K562 (cell line): ENCODE data around the gene MGA. TPM values are rescaled to one million over a fixed set of nuclear protein-coding genes. Genes with fewer than 3 reads are reported as not detected.

Experiments used
- ARID1B ChIP-seq: fragments of 450-650 bp; IDR thresholded peaks from 2 replicates; pipeline ENCODE4 v1.6.1; 2016; ENCODE audit warnings: antibody characterized with exemption, mild to moderate bottlenecking, inconsistent platforms
- CHD4 ChIP-seq: fragments of 200-600 bp; sonication (generic); IDR thresholded peaks from 3 replicates; pipeline ENCODE4 v1.6.1; 2012; ENCODE audit warnings: low read depth, mild to moderate bottlenecking, mixed read lengths, low read length, inconsistent platforms; ENCODE audit not compliant: insufficient read depth, insufficient replicate concordance, poor library complexity, severe bottlenecking
- CREBBP ChIP-seq: IDR thresholded peaks from one replicate; pipeline ENCODE4 v1.6.1; 2012; ENCODE audit warnings: low read depth, mild to moderate bottlenecking, control low read depth, inconsistent platforms, low read length
- CSDE1 ChIP-seq, 2 experiments: fragments of 450-650 bp; IDR thresholded peaks; 2 replicates each; pipeline ENCODE4 v1.6.1; 2016; ENCODE audit warnings: mild to moderate bottlenecking in 1 of 2
- CTBP1 ChIP-seq: fragments of 450-650 bp; IDR thresholded peaks from 2 replicates; pipeline ENCODE4 v1.6.1; 2016; ENCODE audit warnings: borderline replicate concordance
- FOXA1 ChIP-seq: fragments of 450-650 bp; IDR thresholded peaks from 2 replicates; pipeline ENCODE4 v1.6.1; 2016; ENCODE audit warnings: mild to moderate bottlenecking, borderline replicate concordance
- FOXK2 ChIP-seq, 2 experiments: fragments of 450-650 bp; IDR thresholded peaks in 1 of 2; conservative IDR thresholded peaks in 1 of 2; 2 replicates each; pipeline ENCODE4 v1.6.1; 2016; ENCODE audit warnings: low read depth in 2 of 2, mild to moderate bottlenecking in 1 of 2
- HIVEP1 ChIP-seq: fragments of 250-450 bp; sonication (Bioruptor Pico); IDR thresholded peaks from 2 replicates; pipeline ENCODE4 v1.4.0; 2020; ENCODE audit warnings: mild to moderate bottlenecking
- HMGXB4 ChIP-seq: sonication (generic); formaldehyde crosslinking; IDR thresholded peaks from 2 replicates; pipeline ENCODE4 v1.8.1; 2023; ENCODE audit warnings: mild to moderate bottlenecking, missing genetic modification reagents
- KLF10 ChIP-seq: fragments of 250-450 bp; sonication (Bioruptor Pico); IDR thresholded peaks from 2 replicates; pipeline ENCODE4 v1.6.1; 2021; ENCODE audit warnings: matching md5 sums
- MITF ChIP-seq: IDR thresholded peaks from 2 replicates; pipeline ENCODE4 v1.6.1; 2014; ENCODE audit warnings: antibody characterized with exemption
- NCOA2 ChIP-seq, 2 experiments: fragments of 450-650 bp; IDR thresholded peaks; 2 replicates each; pipeline ENCODE4 v1.6.1; 2018; ENCODE audit warnings: mild to moderate bottlenecking in 2 of 2, moderate library complexity in 1 of 2; ENCODE audit not compliant: partially characterized antibody in 2 of 2
- PHB ChIP-seq: fragments of 250-450 bp; sonication (Bioruptor Pico); IDR thresholded peaks from 2 replicates; pipeline ENCODE4 v1.5.0; 2021
- POLR2G ChIP-seq: fragments of 200-400 bp; formaldehyde crosslinking; IDR thresholded peaks from 2 replicates; pipeline ENCODE4 v1.6.1; 2017; ENCODE audit warnings: low read depth, mild to moderate bottlenecking, antibody characterized with exemption, low read length, moderate library complexity
- SAFB2 ChIP-seq: fragments of 200-400 bp; formaldehyde crosslinking; IDR thresholded peaks from 2 replicates; pipeline ENCODE4 v1.6.1; 2018; ENCODE audit warnings: borderline replicate concordance, low read length, low read depth, moderate library complexity; ENCODE audit not compliant: severe bottlenecking
- ZNF282 ChIP-seq: sonication (generic); formaldehyde crosslinking; IDR thresholded peaks from 2 replicates; pipeline ENCODE4 v1.8.1; 2023; ENCODE audit warnings: missing genetic modification reagents
- ZNF696 ChIP-seq: fragments of 250-450 bp; sonication (Bioruptor Pico); conservative IDR thresholded peaks from 2 replicates; pipeline ENCODE4 v1.4.0; 2020; ENCODE audit warnings: mild to moderate bottlenecking, moderate library complexity
- ZNF707 ChIP-seq: fragments of 250-450 bp; sonication (Bioruptor Pico); conservative IDR thresholded peaks from 2 replicates; pipeline ENCODE4 v1.8.0; 2022; ENCODE audit warnings: inconsistent platforms, mild to moderate bottlenecking, moderate library complexity
- polyA plus RNA-seq, 8 experiments: library from polyadenylated mRNA; depleted of rRNA in 4 of 8; stranded (reverse) in 5 of 8; unstranded in 3 of 8; fragments of >200 nt; fragmentation: Nextera tagmentation in 2 of 8; fragmentation: Illumina TruSeq in 1 of 8; extraction: Ambion mirVana in 2 of 8; extraction: Trizol in 1 of 8; gene quantifications; 2 replicates each; pipeline versions ENCODE4 v1.2.1 to v1.2.3, GENCODE V29; 2011 to 2014; ENCODE audit warnings: inconsistent platforms in 1 of 8, missing spikeins in 1 of 8
- total RNA-seq, 7 experiments: library from RNA; depleted of rRNA in 6 of 7; stranded (reverse); fragments of >200 nt in 6 of 7; fragmentation: Illumina TruSeq in 2 of 7; extraction: Trizol in 2 of 7; gene quantifications; 2 replicates each; pipeline versions ENCODE4 v1.2.1 to v1.2.3, GENCODE V29; 2011 to 2021; ENCODE audit warnings: low replicate concordance in 1 of 7
- TF ChIP-seq, protein P1 (sequence below), 2 experiments: IDR thresholded peaks in 1 of 2; conservative IDR thresholded peaks in 1 of 2; 2 replicates each; pipeline ENCODE4 v1.6.1; 2016; ENCODE audit warnings: low read depth in 2 of 2, mild to moderate bottlenecking in 1 of 2, missing compliant biosample characterization in 1 of 2, missing genetic modification characterization in 1 of 2, moderate library complexity in 1 of 2
- TF ChIP-seq, protein P2 (sequence below), 2 experiments: fragments of 450-650 bp in 1 of 2; sonication (generic) in 1 of 2; formaldehyde crosslinking in 1 of 2; IDR thresholded peaks in 1 of 2; conservative IDR thresholded peaks in 1 of 2; 2 replicates each; pipeline versions ENCODE4 v1.6.1 to v1.8.1; 2016 to 2023; ENCODE audit warnings: mild to moderate bottlenecking in 2 of 2, moderate library complexity in 2 of 2, inconsistent platforms in 1 of 2, missing genetic modification reagents in 1 of 2

The MGA gene
- total and polyA plus RNA-seq, 9 of the 15 experiments (the other 6 are each of a cell fraction or from before 2014, with no cell fraction given): 4.7 to 56.1 (median 21.1) TPM

DNA sequence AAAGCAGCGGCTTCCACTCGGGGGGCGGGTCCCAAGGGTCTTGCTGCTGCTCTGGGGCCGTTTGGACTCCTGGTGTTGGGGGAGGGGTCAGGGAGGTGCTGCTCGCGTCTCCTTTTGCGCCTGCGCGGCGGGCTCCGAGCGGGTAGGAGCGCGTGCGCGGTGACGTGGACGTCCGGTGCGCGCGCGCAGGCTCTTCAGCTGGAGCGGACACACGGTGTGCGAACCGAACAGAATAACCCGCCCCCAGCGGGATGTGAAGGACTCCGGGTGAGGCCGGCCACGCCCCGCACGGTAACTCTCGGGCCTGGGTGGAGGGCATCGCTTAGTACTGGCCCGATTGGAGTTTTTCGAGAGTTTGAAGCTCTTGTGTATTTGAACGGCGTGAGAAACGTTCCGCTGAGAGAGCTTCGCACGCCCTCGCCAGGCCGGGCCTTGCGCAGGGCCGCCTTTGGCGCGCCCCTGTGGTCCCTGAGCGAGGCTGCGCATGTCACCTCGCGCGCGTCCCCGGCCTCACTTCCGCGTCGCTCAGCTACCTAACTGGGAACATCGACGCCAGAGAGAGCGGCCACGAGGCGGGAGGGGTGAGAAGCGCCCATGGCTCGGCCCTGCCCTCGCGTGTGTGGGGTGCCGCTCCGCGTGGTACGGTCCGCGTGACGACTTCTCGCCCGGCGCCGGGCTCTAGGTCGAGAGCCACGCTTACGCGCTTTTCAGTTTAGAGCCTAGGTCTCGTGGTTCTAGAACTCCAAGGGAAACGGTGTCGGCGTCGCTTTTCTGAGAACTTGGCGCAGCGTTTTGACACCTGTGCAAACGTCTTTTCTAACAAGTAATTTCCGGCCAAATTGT, at the start of gene MGA (continued):
- TF ChIP-seq FOXK2 (conservative IDR thresholded peaks at IDR 0.05 in 1 of 2, IDR thresholded peaks at IDR 0.05 in 1 of 2; ENCODE audit: low read depth in 2 of 2) (0 out of 4 replicates have a peak, but pooled peaks have one; percentile 11 to 14), POLR2G (peak; percentile 97), ZNF282 (CRISPR knock-in tag) (peak; percentile 100), CTBP1 (peak; percentile 98), CHD4 (no peak), PHB (no peak), CREBBP (no peak), FOXA1 (no peak), ZNF707 (CRISPR knock-in tag) (no peak), ZNF696 (no peak), CSDE1 (IDR thresholded peaks at IDR 0.05) (no peak; a peak in 1 of 4 replicates), HMGXB4 (peak; percentile 97), ARID1B (no peak), MITF (no peak), NCOA2 (IDR thresholded peaks at IDR 0.05; ENCODE audit: partially characterized antibody in 2 of 2) (no peak), KLF10 (CRISPR knock-in tag) (no peak), SAFB2 (no peak), HIVEP1 (CRISPR knock-in tag) (peak; percentile 64; the same call in 1 of the 2 replicates)
- TF ChIP-seq, protein P1, sequence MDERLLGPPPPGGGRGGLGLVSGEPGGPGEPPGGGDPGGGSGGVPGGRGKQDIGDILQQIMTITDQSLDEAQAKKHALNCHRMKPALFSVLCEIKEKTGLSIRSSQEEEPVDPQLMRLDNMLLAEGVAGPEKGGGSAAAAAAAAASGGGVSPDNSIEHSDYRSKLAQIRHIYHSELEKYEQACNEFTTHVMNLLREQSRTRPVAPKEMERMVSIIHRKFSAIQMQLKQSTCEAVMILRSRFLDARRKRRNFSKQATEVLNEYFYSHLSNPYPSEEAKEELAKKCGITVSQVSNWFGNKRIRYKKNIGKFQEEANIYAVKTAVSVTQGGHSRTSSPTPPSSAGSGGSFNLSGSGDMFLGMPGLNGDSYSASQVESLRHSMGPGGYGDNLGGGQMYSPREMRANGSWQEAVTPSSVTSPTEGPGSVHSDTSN (CRISPR knock-in tag; IDR thresholded peaks at IDR 0.05; ENCODE audit: low read depth): no peak
- TF ChIP-seq, protein P1 (tag; conservative IDR thresholded peaks at IDR 0.05; ENCODE audit: low read depth): no peak
- TF ChIP-seq, protein P2, sequence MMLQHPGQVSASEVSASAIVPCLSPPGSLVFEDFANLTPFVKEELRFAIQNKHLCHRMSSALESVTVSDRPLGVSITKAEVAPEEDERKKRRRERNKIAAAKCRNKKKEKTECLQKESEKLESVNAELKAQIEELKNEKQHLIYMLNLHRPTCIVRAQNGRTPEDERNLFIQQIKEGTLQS (IDR thresholded peaks at IDR 0.05): peak; percentile 26; the same call in 1 of the 2 replicates
- TF ChIP-seq, protein P2 (CRISPR knock-in tag; conservative IDR thresholded peaks at IDR 0.05): peak; percentile 81
